ENCODE measurements around the gene DAAM2. TPM values are rescaled to one million over a fixed set of nuclear protein-coding genes. Genes with fewer than 3 reads are reported as not detected.

Gene DAAM2
- total RNA-seq, 3 donors from 2014 or later, result 16.2 to 59.5 (median 41.3) TPM

GRCh38 chr6:39885691-39886090 lies 93.5 kb downstream of the DAAM2 start:
- no peaks in the 10 kb centered on the region for H3K36me3 ChIP-seq
- no peak overlapping the region for H3K4me3 ChIP-seq
- intact Hi-C loops (cut with DNase I; ENCODE audit: low total_unique reads), result loop anchor here (2.0 kb wide), 1 partner anchor 43 kb away; no protein-coding TSS in a partner anchor
- H3K9me3 ChIP-seq, result no peaks in the 10 kb centered on the region
- H3K4me1 ChIP-seq, result no peaks in the 10 kb centered on the region
- DNase-seq (ENCODE audit: low spot score in 2 of 2), result no peak
- H3K27me3 ChIP-seq, result no peaks in the 10 kb centered on the region
- TF ChIP-seq POLR2A (IDR thresholded peaks at IDR 0.05) (no peak), CTCF (IDR thresholded peaks at IDR 0.05) (no peak), POLR2AphosphoS5 (IDR thresholded peaks at IDR 0.05) (no peak)
- H3K27ac ChIP-seq, result peak overlapping the region in 1 of 2 donors; percentile 38

- Histone ChIP-seq H3K27me3 (no peaks in the 10 kb centered on the region), H3K4me1 (no peaks in the 10 kb centered on the region), H3K9me3 (no peaks in the 10 kb centered on the region), H3K27ac (peak overlapping the region in 1 of 2 donors; percentile 67), H3K36me3 (no peaks in the 10 kb centered on the region), H3K4me3 (no peak overlapping the region)
- intact Hi-C loops (cut with DNase I; ENCODE audit: low total_unique reads), result no loop called here
- DNase-seq (ENCODE audit: low spot score in 2 of 2), result no peak
- TF ChIP-seq CTCF (IDR thresholded peaks at IDR 0.05), result no peak
- TF ChIP-seq POLR2AphosphoS5 (IDR thresholded peaks at IDR 0.05), result no peak
- TF ChIP-seq POLR2A (IDR thresholded peaks at IDR 0.05), result no peak
Measured at GRCh38 chr6:39886871-39887270, 94.7 kb downstream of the DAAM2 start.

GRCh38 chr6:39887692-39888450 lies 95.7 kb downstream of the DAAM2 start:
- TF ChIP-seq POLR2AphosphoS5 (IDR thresholded peaks at IDR 0.05) (no peak), POLR2A (IDR thresholded peaks at IDR 0.05) (no peak), CTCF (IDR thresholded peaks at IDR 0.05) (no peak)
- intact Hi-C loops (cut with DNase I; ENCODE audit: low total_unique reads), result no loop called here
- H3K4me3 ChIP-seq, result no peak overlapping the region
- H3K27ac ChIP-seq, result peak overlapping the region in 1 of 2 donors; percentile 67
- H3K4me1 ChIP-seq, result no peaks in the 10 kb centered on the region
- no peak for DNase-seq (ENCODE audit: low spot score in 2 of 2)
- no peaks in the 10 kb centered on the region for H3K27me3 ChIP-seq
- no peaks in the 10 kb centered on the region for H3K36me3 ChIP-seq
- H3K9me3 ChIP-seq, result no peaks in the 10 kb centered on the region

- Histone ChIP-seq H3K4me1 (no peaks in the 10 kb centered on the region), H3K27ac (no peak overlapping the region), H3K4me3 (no peak overlapping the region), H3K9me3 (no peaks in the 10 kb centered on the region), H3K27me3 (no peaks in the 10 kb centered on the region), H3K36me3 (no peaks in the 10 kb centered on the region)
- TF ChIP-seq POLR2AphosphoS5 (IDR thresholded peaks at IDR 0.05), result no peak
- TF ChIP-seq POLR2A (IDR thresholded peaks at IDR 0.05), result no peak
- no peak for TF ChIP-seq CTCF (IDR thresholded peaks at IDR 0.05)
- intact Hi-C loops (cut with DNase I; ENCODE audit: low total_unique reads), result no loop called here
- DNase-seq (ENCODE audit: low spot score in 2 of 2), result no peak
Measured at GRCh38 chr6:39889229-39889628, 97.1 kb downstream of the DAAM2 start.

GRCh38 chr6:39891353-39891752 lies 99.2 kb downstream of the DAAM2 start:
- TF ChIP-seq POLR2A (IDR thresholded peaks at IDR 0.05), result no peak
- no peak for TF ChIP-seq POLR2AphosphoS5 (IDR thresholded peaks at IDR 0.05)
- no peak for TF ChIP-seq CTCF (IDR thresholded peaks at IDR 0.05)
- intact Hi-C loops (cut with DNase I; ENCODE audit: low total_unique reads), result loop anchor here (10.0 kb wide), 1 partner anchor 527 kb away; no protein-coding TSS in a partner anchor
- no peak overlapping the region for H3K4me3 ChIP-seq
- no peaks in the 10 kb centered on the region for H3K4me1 ChIP-seq
- H3K9me3 ChIP-seq, result no peaks in the 10 kb centered on the region
- H3K27me3 ChIP-seq, result no peaks in the 10 kb centered on the region
- no peaks in the 10 kb centered on the region for H3K36me3 ChIP-seq
- peak overlapping the region in 1 of 2 donors; percentile 30 for H3K27ac ChIP-seq
- DNase-seq (ENCODE audit: low spot score in 2 of 2), result no peak

All from breast epithelium (tissue), 4 donors.